GM19043 (cell line): ENCODE data around the gene AACS.
"Not testable (repeated sequence)": the region's sequence is repeated elsewhere in the genome, so short reads cannot be mapped to it uniquely, and the experiment has no call there.

Experiments
- ATAC-seq: cut with Tn5 transposase; IDR thresholded peaks from one replicate; pipeline ENCODE4 v1.9.1; 2021; ENCODE audit warnings: low read depth; ENCODE audit not compliant: unreplicated experiment

Gene AACS

GRCh38 chr12:125090437-125090836 is 25.2 kb downstream of the AACS start:
- ATAC-seq, result no peak

- ATAC-seq, result no peak
Observed at GRCh38 chr12:125091401-125091800, 26.2 kb downstream of the AACS start.

GRCh38 chr12:125092108-125092871 is 27.1 kb downstream of the AACS start:
- ATAC-seq, result no peak

- ATAC-seq, result no peak
Observed at GRCh38 chr12:125092872-125093680, 27.8 kb downstream of the AACS start.

- ATAC-seq, result no peak
Observed at GRCh38 chr12:125093681-125094330, 28.6 kb downstream of the AACS start.

- ATAC-seq, result no peak
Observed at GRCh38 chr12:125096894-125097293, 31.7 kb downstream of the AACS start.

- ATAC-seq, result no peak
Observed at GRCh38 chr12:125097427-125097826, 32.2 kb downstream of the AACS start.

GRCh38 chr12:125098676-125099408 is 33.6 kb downstream of the AACS start:
- no peak for ATAC-seq

GRCh38 chr12:125099409-125099782 is 34.2 kb downstream of the AACS start:
- no peak for ATAC-seq

GRCh38 chr12:125100551-125101434 is 35.6 kb downstream of the AACS start:
- ATAC-seq, result no peak

- no peak for ATAC-seq
Observed at GRCh38 chr12:125104982-125105381, 39.7 kb downstream of the AACS start.

- ATAC-seq, result no peak
Observed at GRCh38 chr12:125105600-125105999, 40.4 kb downstream of the AACS start.

GRCh38 chr12:125110641-125111360 is 45.6 kb downstream of the AACS start:
- no peak for ATAC-seq

GRCh38 chr12:125111403-125111802 is 46.2 kb downstream of the AACS start:
- ATAC-seq, result no peak

- ATAC-seq, result not testable (repeated sequence)
Observed at GRCh38 chr12:125112614-125113013, 47.4 kb downstream of the AACS start.

- ATAC-seq, result no peak
Observed at GRCh38 chr12:125113263-125113662, 48.0 kb downstream of the AACS start.

- no peak for ATAC-seq
Observed at GRCh38 chr12:125113789-125114188, 48.6 kb downstream of the AACS start.

- no peak for ATAC-seq
Observed at GRCh38 chr12:125114365-125115141, 49.3 kb downstream of the AACS start.
